ENCODE data around the gene STOX1.

Gene STOX1, protein sequence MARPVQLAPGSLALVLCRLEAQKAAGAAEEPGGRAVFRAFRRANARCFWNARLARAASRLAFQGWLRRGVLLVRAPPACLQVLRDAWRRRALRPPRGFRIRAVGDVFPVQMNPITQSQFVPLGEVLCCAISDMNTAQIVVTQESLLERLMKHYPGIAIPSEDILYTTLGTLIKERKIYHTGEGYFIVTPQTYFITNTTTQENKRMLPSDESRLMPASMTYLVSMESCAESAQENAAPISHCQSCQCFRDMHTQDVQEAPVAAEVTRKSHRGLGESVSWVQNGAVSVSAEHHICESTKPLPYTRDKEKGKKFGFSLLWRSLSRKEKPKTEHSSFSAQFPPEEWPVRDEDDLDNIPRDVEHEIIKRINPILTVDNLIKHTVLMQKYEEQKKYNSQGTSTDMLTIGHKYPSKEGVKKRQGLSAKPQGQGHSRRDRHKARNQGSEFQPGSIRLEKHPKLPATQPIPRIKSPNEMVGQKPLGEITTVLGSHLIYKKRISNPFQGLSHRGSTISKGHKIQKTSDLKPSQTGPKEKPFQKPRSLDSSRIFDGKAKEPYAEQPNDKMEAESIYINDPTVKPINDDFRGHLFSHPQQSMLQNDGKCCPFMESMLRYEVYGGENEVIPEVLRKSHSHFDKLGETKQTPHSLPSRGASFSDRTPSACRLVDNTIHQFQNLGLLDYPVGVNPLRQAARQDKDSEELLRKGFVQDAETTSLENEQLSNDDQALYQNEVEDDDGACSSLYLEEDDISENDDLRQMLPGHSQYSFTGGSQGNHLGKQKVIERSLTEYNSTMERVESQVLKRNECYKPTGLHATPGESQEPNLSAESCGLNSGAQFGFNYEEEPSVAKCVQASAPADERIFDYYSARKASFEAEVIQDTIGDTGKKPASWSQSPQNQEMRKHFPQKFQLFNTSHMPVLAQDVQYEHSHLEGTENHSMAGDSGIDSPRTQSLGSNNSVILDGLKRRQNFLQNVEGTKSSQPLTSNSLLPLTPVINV

DNA sequence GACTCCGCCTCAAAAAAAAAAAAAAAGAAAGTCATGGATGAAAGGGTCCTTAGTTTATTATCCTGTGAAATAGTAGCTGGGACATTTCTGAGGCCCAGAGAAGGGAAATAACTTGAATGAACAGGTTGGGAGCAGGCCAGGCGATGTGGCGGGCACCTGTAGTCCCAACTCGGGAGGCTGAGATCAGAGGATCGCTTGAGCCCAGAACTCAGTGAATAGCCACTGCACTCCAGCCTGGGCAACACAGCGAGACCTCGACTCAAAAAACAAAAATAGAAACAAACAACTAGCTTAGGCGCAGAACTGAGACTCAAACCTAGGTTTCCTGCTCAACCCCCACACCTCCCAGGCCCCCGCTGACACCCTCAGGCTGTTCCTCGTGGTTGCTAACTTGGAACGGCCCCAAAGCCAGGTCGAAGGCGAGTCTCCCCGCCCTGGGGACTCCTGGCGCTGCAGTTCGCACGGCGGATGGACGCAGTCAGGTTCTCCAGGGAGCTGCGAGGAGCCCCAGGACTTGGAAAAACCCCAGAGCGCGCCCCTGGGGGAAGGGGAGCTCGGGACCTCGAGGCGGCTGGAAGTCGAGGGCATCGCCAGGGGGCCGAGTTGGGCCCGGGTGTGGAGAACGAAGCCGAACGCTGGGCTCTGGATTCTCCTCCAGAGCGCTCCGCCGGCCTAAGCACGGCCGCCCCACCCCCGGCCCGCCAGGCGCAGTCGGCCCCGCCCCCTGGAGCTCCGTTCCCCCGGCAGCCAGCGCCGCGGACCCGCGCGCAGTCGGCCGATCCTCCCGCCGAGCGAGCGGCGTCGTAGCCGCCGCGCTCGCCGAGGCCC is at the start of gene STOX1:
Gene STOX1 (plus strand): TSS at position 768 of the 828 bp plus-strand sequence. CDS start 93 bp downstream, outside the sequence.
- TF ChIP-seq, protein P1, sequence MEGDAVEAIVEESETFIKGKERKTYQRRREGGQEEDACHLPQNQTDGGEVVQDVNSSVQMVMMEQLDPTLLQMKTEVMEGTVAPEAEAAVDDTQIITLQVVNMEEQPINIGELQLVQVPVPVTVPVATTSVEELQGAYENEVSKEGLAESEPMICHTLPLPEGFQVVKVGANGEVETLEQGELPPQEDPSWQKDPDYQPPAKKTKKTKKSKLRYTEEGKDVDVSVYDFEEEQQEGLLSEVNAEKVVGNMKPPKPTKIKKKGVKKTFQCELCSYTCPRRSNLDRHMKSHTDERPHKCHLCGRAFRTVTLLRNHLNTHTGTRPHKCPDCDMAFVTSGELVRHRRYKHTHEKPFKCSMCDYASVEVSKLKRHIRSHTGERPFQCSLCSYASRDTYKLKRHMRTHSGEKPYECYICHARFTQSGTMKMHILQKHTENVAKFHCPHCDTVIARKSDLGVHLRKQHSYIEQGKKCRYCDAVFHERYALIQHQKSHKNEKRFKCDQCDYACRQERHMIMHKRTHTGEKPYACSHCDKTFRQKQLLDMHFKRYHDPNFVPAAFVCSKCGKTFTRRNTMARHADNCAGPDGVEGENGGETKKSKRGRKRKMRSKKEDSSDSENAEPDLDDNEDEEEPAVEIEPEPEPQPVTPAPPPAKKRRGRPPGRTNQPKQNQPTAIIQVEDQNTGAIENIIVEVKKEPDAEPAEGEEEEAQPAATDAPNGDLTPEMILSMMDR (IDR thresholded peaks at IDR 0.05): no peak
- Histone ChIP-seq H3K27ac (no peak within 1 kb of the TSS), H3K4me3 (peak within 1 kb of the TSS; percentile 71)
- peak; percentile 75 for DNase-seq (ENCODE audit: low spot score)

DNA sequence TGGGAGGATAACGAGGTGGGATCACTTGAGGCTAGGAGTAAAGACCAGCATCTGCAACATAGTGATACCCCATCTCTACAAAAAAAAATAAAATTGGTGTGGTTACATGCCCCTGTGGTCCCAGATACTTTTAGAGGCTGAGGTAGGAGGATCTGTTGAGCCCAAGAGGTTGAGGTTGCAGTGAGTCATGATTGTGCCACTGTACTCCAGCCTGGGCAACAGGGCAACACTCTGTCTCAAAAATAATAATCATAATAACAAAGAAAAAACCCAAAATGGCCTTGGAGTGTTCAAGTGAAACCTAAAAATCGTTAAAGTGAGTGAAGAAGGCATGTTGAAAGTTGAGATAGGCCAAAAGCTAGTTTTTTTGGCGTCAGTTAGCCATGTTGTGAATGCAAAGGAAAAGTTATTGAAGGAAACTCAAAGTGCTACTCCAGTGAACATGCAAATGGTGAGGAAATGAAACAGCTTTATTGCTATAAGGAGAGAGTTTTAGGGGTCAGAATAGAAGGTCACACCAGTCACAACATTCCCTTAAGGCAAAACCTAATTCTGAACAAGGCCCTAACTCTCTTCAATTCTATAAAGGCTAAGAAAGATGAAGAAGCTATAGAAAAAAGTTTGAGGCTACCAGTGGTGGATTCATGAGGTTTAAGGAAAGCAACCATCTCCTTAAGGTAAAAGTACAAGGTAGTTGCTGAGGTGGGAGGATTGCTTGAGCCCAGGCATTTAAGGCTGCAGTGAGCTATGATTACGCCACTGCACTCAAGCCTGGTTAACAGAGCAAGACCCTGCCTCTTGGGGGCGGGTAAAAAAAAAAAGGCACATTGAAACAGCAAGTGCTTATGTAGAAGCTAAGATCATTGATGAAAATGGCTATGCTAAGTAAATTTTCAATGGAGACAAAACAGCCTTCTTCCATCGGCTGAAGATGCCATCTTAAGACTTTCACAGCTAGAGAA is 45.4 kb upstream of the STOX1 start:
- no peak for DNase-seq (ENCODE audit: low spot score)
- Histone ChIP-seq H3K4me3 (no peak overlapping the region), H3K27ac (no peak overlapping the region)
- TF ChIP-seq, protein P1 (IDR thresholded peaks at IDR 0.05): no peak

DNA sequence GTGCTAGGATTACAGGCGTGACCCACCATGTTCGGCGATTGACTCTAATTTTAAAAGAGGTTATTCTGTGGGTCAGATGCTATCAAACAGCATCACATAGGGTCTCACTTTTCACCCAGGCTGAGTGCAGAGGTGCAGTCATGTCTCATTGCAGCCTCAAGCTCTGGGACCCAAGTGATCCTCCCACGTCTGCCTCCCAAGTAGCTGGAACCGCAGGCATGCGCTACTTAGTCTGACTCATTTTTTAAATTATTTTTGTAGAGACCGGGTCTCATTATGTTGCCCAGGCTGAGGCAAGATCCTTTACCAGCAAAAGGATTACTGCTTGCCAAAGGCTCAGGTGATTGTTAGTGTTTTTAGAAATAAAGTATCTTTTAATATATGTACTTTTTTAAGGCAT is 42.9 kb upstream of the STOX1 start:
- DNase-seq (ENCODE audit: low spot score): no peak
- no peak overlapping the region for H3K27ac ChIP-seq
- TF ChIP-seq, protein P1 (IDR thresholded peaks at IDR 0.05): no peak
- no peak overlapping the region for H3K4me3 ChIP-seq

DNA sequence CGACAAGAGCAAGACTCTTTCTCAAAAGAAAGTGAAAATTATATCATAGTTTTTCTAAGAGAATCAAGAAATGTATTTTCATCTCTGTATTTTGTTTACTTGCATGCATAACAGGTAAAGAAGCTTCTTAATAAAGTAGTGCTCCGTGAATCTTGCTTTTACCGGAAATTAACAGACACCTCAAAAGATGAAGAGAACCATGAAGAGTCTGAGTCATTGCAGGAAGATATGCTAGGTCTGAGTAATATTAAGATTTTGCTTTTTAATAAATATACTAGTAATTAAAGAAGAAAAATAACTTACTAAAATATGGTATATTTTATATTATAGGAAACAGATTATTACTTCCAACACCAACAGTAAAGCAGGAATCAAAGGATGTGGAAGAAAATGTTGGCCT is 39.5 kb upstream of the STOX1 start:
- TF ChIP-seq, protein P1 (IDR thresholded peaks at IDR 0.05): no peak
- no peak overlapping the region for H3K27ac ChIP-seq
- DNase-seq (ENCODE audit: low spot score): no peak
- no peak overlapping the region for H3K4me3 ChIP-seq

DNA sequence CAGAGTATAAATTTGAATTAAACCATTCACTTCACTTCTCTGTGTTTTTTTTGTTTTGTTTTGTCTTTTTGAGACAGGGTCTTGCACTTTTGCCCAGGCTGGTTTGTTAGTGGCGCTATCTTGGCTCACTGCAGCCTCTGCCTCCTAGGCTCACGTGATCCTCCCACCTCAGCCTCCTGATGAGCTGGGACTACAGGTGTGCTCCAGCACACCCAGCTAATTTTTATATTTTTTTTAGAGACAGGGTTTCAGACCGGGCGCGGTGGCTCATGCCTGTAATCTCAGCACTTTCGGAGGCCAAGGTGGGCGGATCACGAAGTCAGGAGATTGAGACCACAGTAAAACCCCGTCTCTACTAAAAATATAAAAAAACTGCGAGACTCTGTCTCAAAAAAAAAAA is 36.9 kb upstream of the STOX1 start:
- Histone ChIP-seq H3K27ac (no peak overlapping the region), H3K4me3 (no peak overlapping the region)
- TF ChIP-seq, protein P1 (IDR thresholded peaks at IDR 0.05): no peak
- DNase-seq (ENCODE audit: low spot score): no peak
